ENCODE data around the gene ACTL6A.
"Not testable (repeated sequence)": the region's sequence is repeated elsewhere in the genome, so short reads cannot be mapped to it uniquely, and the experiment has no call there.

Gene ACTL6A

GRCh38 chr3:179562591-179563270, at the start of gene ACTL6A:
TSS of gene ACTL6A (plus strand) at chr3:179562926. CDS start at chr3:179563093, 167 bp downstream.
- in situ Hi-C loops (cut with HindIII; ENCODE audit: low sequenced_read_pairs): no loop called here

- in situ Hi-C loops (cut with HindIII; ENCODE audit: low sequenced_read_pairs): no loop called here
Measured at GRCh38 chr3:179513862-179514261, 48.9 kb upstream of the ACTL6A start.

GRCh38 chr3:179516461-179517251, 46.1 kb upstream of the ACTL6A start:
- in situ Hi-C loops (cut with HindIII; ENCODE audit: low sequenced_read_pairs): not testable (repeated sequence)

GRCh38 chr3:179526482-179526881, 36.2 kb upstream of the ACTL6A start:
- in situ Hi-C loops (cut with HindIII; ENCODE audit: low sequenced_read_pairs): no loop called here

GRCh38 chr3:179526989-179527391, 35.7 kb upstream of the ACTL6A start:
- in situ Hi-C loops (cut with HindIII; ENCODE audit: low sequenced_read_pairs): no loop called here

GRCh38 chr3:179528772-179529171, 34.0 kb upstream of the ACTL6A start:
- in situ Hi-C loops (cut with HindIII; ENCODE audit: low sequenced_read_pairs): no loop called here

GRCh38 chr3:179531576-179531975, 31.1 kb upstream of the ACTL6A start:
- in situ Hi-C loops (cut with HindIII; ENCODE audit: low sequenced_read_pairs): no loop called here

- in situ Hi-C loops (cut with HindIII; ENCODE audit: low sequenced_read_pairs): no loop called here
Measured at GRCh38 chr3:179533274-179533673, 29.5 kb upstream of the ACTL6A start.

- in situ Hi-C loops (cut with HindIII; ENCODE audit: low sequenced_read_pairs): no loop called here
Measured at GRCh38 chr3:179536256-179536655, 26.5 kb upstream of the ACTL6A start.

- in situ Hi-C loops (cut with HindIII; ENCODE audit: low sequenced_read_pairs): no loop called here
Measured at GRCh38 chr3:179541094-179541493, 21.6 kb upstream of the ACTL6A start.

GRCh38 chr3:179541596-179541995, 21.1 kb upstream of the ACTL6A start:
- in situ Hi-C loops (cut with HindIII; ENCODE audit: low sequenced_read_pairs): no loop called here

GRCh38 chr3:179542375-179542774, 20.4 kb upstream of the ACTL6A start:
- in situ Hi-C loops (cut with HindIII; ENCODE audit: low sequenced_read_pairs): no loop called here

GRCh38 chr3:179544981-179545645, 17.6 kb upstream of the ACTL6A start:
- in situ Hi-C loops (cut with HindIII; ENCODE audit: low sequenced_read_pairs): no loop called here

- in situ Hi-C loops (cut with HindIII; ENCODE audit: low sequenced_read_pairs): no loop called here
Measured at GRCh38 chr3:179546814-179547241, 15.9 kb upstream of the ACTL6A start.

GRCh38 chr3:179551349-179552105, 11.2 kb upstream of the ACTL6A start:
- in situ Hi-C loops (cut with HindIII; ENCODE audit: low sequenced_read_pairs): no loop called here

GRCh38 chr3:179558742-179559364, 3.9 kb upstream of the ACTL6A start:
- in situ Hi-C loops (cut with HindIII; ENCODE audit: low sequenced_read_pairs): no loop called here

GRCh38 chr3:179560791-179561190, 1.9 kb upstream of the ACTL6A start:
- in situ Hi-C loops (cut with HindIII; ENCODE audit: low sequenced_read_pairs): no loop called here

GRCh38 chr3:179563271-179563783, 601 bp downstream of the ACTL6A start:
- in situ Hi-C loops (cut with HindIII; ENCODE audit: low sequenced_read_pairs): no loop called here

GRCh38 chr3:179565496-179565895, 2.8 kb downstream of the ACTL6A start:
- in situ Hi-C loops (cut with HindIII; ENCODE audit: low sequenced_read_pairs): no loop called here

GRCh38 chr3:179580992-179581391, 18.3 kb downstream of the ACTL6A start:
- in situ Hi-C loops (cut with HindIII; ENCODE audit: low sequenced_read_pairs): no loop called here
